ENCODE measurements around the gene EXOSC7. TPM values are rescaled to one million over a fixed set of nuclear protein-coding genes. Genes with fewer than 3 reads are reported as not detected.
A peak's percentile ranks its signal among the peaks of the same experiment; 100 is the strongest.

EXOSC7 gene
- total RNA-seq, 1 experiment from 2014 or later, result 53.7 TPM

- peak; percentile 34 for DNase-seq (ENCODE audit: low read depth)
Observed at GRCh38 chr3:44992555-44993470, 16.8 kb downstream of the EXOSC7 start.

- DNase-seq (ENCODE audit: low read depth), result peak; percentile 85
Observed at GRCh38 chr3:44993471-44994205, 17.6 kb downstream of the EXOSC7 start.

GRCh38 chr3:44995142-44995770 is 19.2 kb downstream of the EXOSC7 start:
- peak; percentile 75 for DNase-seq (ENCODE audit: low read depth)

- DNase-seq (ENCODE audit: low read depth), result no peak
Observed at GRCh38 chr3:44996556-44996969, 20.5 kb downstream of the EXOSC7 start.

- DNase-seq (ENCODE audit: low read depth), result no peak
Observed at GRCh38 chr3:44999782-45000181, 23.7 kb downstream of the EXOSC7 start.

GRCh38 chr3:45000823-45001222 is 24.8 kb downstream of the EXOSC7 start:
- no peak for DNase-seq (ENCODE audit: low read depth)

GRCh38 chr3:45001738-45002137 is 25.7 kb downstream of the EXOSC7 start:
- no peak for DNase-seq (ENCODE audit: low read depth)

- no peak for DNase-seq (ENCODE audit: low read depth)
Observed at GRCh38 chr3:45002139-45002660, 26.2 kb downstream of the EXOSC7 start.

- no peak for DNase-seq (ENCODE audit: low read depth)
Observed at GRCh38 chr3:45002720-45003119, 26.7 kb downstream of the EXOSC7 start.

GRCh38 chr3:45003406-45003805 is 27.4 kb downstream of the EXOSC7 start:
- DNase-seq (ENCODE audit: low read depth), result no peak

GRCh38 chr3:45003859-45004258 is 27.8 kb downstream of the EXOSC7 start:
- DNase-seq (ENCODE audit: low read depth), result no peak

GRCh38 chr3:45007091-45007490 is 31.0 kb downstream of the EXOSC7 start:
- no peak for DNase-seq (ENCODE audit: low read depth)

- peak; percentile 47 for DNase-seq (ENCODE audit: low read depth)
Observed at GRCh38 chr3:45008117-45008516, 32.1 kb downstream of the EXOSC7 start.

GRCh38 chr3:45009868-45010267 is 33.8 kb downstream of the EXOSC7 start:
- DNase-seq (ENCODE audit: low read depth), result no peak

- peak; percentile 87 for DNase-seq (ENCODE audit: low read depth)
Observed at GRCh38 chr3:45010811-45011333, 34.8 kb downstream of the EXOSC7 start.

GRCh38 chr3:45011756-45012508 is 35.9 kb downstream of the EXOSC7 start:
- DNase-seq (ENCODE audit: low read depth), result peak; percentile 98

GRCh38 chr3:45012577-45012976 is 36.5 kb downstream of the EXOSC7 start:
- DNase-seq (ENCODE audit: low read depth), result no peak

- no peak for DNase-seq (ENCODE audit: low read depth)
Observed at GRCh38 chr3:45016916-45017315, 40.9 kb downstream of the EXOSC7 start.

- DNase-seq (ENCODE audit: low read depth), result no peak
Observed at GRCh38 chr3:45017821-45018220, 41.8 kb downstream of the EXOSC7 start.

- DNase-seq (ENCODE audit: low read depth), result no peak
Observed at GRCh38 chr3:45020534-45020933, 44.5 kb downstream of the EXOSC7 start.
